ENCODE measurements around the gene EEFSEC. TPM values are rescaled to one million over a fixed set of nuclear protein-coding genes. Genes with fewer than 3 reads are reported as not detected.

EEFSEC gene
- total RNA-seq, 1 donor from 2014 or later: 16.9 TPM

DNA sequence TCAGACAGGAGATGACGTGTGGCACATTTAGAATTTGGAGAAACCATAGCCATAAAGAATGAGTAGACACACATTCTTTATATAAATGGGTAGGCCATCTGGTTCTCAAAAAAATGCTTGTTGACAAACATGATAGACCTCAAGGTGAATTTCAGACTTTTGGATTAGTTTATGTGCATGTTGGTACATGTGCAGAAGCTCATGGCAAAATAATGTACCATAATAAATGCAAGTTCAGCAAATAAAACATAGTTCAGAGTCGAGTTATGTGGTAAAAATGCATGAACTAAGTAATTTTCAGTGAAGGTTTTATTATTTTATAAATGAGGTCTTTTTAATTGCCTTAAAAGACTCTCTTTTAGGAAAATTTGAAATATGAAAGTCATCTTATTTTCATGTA is 24.6 kb downstream of the EEFSEC start:
- ATAC-seq (ENCODE audit: poor library complexity) (no peak), DNase-seq (no peak)
- intact Hi-C loops (cut with DNase I): no loop called here

DNA sequence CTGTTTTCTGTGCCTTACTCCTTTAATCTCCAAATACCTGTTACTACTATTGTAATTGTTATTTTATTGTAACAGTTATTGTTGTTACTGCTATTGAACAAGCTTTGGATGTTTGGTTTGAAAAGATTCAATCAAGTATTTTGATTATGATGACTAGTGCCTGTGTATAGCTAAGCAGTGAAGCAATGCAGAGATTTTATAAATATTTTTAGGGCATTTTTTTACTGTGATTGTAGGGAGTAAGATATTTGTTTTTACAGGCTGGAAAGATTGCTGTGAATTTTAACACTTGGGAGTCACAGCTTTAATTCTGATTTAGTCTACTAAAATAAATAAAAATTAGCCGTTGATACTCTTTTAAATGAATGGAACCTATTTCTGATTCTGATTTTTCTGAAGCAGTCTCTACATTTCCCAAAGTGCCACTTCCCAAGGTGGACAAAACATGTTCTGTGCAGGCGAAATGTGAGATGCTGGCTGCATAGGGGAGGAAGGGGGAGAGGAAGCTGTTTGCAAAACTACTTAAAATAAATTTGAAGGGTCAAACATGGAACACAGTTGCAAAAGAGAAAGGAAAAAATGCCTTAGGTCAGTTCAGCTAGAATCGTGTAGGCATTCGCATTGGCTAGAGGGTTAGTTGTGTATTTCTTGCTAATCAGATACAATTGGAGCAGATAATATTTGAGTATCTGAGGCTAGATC is 25.7 kb downstream of the EEFSEC start:
- ATAC-seq (ENCODE audit: poor library complexity): no peak
- intact Hi-C loops (cut with DNase I): no loop called here
- DNase-seq: no peak

DNA sequence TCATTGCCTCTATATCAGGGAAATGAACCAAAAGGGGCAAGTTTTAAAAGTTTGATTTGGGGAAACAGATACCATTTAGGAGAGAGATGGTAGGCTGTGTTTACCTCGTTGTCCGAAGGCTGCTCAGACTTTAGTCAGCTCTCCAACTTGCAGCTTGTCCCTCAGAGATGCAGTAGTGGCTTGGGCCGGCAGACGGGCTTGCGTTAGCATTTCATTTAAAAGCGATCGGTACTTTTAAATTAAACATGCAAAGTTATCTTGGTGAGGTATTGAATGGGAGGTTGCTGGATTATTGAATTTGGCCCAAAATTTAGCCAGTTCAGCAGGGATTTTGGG is 26.2 kb downstream of the EEFSEC start:
- intact Hi-C loops (cut with DNase I): no loop called here
- ATAC-seq (ENCODE audit: poor library complexity): no peak
- DNase-seq: no peak

DNA sequence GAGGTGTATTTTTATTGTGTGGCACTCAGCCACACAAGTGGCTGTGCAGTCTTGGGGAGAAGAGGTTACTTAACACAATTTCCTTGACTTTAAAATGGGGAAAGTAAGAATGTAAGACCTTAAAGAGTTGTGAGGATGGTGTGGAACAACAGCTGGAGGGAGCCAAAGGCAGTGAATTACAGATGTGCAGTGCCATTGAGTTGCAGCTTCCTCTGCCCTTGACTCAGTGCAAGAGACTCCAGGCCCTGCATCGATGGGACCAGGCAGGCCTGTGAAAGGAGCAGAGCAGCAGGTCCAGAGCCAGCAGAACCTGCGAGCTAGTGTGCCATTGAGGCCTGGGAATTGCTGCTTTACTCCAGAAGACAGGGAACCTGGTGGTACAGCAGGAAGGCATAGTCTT is 27.2 kb downstream of the EEFSEC start:
- DNase-seq (no peak), ATAC-seq (ENCODE audit: poor library complexity) (peak; percentile 34)
- intact Hi-C loops (cut with DNase I): no loop called here

DNA sequence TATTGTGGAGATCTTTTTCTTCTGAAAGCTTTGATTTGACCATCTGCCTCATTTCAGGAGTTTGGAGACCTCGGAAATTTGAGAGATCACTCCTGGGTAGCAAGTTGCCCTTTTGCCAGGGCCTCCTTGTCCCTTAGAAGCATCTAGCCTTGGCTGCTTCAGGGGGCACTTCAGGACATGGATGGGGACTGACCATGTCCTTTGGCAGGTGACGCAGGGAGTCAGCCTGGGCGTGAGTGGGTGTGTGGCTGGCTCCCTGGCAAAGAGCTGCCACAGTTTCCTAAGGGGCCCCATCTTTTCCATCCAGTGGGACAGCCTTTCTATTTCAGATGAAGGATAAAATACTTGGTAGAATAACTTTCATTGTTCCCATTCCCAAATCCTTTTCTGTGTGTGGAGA is 27.6 kb downstream of the EEFSEC start:
- intact Hi-C loops (cut with DNase I): no loop called here
- ATAC-seq (ENCODE audit: poor library complexity) (peak; percentile 49), DNase-seq (no peak)

DNA sequence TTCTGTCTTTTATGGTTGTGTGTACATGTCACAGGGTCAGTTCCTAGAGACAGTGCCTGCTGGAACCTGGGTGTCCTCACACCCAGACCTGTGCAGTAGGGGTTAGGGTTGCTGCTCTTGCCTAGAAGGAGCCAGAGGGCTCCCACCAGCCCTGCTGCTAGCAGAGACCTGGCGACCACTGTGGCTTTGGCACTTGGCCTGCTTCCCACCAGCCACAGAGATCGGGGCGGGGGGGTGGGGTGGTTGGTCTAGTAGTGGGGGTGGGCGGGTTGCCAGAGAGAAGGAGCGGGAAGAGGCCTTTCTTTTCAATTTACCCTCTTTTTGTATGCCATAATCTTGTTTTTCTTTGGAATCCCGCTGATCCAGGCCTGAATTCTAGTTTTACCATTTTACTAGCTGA is 29.4 kb downstream of the EEFSEC start:
- intact Hi-C loops (cut with DNase I): no loop called here
- ATAC-seq (ENCODE audit: poor library complexity): no peak
- no peak for DNase-seq

DNA sequence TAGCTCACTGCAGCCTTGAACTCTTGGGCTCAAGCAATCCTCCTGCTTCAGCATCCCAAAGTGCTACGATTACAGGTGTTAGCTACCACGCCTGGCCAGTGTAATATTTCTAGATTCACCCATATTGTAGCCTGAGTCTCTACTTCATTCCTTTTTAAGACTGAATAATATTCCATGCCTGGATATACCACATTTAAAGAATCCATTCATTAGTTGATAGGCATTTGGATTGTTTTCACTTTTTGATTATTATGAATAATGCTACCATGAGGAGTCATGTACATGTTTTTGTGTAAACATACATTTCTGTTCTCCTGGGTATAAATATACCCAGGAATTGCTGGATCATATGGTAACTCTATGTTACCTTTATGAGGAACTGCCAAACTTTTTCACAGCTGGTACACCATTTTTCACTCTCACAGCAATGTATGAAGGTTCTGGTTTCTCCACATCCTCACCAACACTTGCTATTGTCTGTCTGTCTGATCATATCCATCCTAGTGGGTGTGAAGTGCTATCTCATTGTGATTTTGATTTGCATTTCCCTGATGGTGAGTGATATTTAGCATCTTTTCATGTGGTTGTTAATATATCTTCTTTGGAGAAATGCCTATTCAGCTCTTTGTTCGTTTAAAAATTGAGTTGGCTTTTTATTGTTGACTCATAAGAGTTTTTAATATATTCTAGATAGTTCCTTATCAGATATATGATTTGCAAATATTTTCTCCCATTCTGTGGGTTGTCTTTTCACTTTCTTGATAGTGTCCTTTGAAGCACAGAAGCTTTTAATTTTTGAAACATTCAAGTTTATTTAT is 32.6 kb downstream of the EEFSEC start:
- no peak for ATAC-seq (ENCODE audit: poor library complexity)
- intact Hi-C loops (cut with DNase I): no loop called here
- DNase-seq: no peak

DNA sequence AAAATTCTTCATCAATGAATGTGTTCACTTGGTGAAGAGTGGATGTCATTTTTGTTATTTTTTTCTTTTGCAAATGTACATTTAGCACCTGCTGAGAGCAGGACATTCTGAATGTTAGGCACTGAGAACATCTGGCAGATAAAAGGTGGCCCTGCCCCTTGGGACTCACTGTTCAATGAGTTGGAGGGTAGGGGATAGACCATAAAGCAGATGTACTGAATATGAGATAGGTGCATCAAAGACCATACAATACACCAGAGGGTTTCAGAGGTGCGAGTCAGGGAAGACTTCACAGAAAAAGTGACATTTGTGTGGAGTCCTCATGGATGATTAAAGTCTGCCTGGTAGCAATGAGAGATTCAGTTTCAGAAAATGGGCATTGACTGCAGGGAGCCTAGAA is 34.2 kb downstream of the EEFSEC start:
- ATAC-seq (ENCODE audit: poor library complexity) (no peak), DNase-seq (no peak)
- intact Hi-C loops (cut with DNase I): no loop called here

DNA sequence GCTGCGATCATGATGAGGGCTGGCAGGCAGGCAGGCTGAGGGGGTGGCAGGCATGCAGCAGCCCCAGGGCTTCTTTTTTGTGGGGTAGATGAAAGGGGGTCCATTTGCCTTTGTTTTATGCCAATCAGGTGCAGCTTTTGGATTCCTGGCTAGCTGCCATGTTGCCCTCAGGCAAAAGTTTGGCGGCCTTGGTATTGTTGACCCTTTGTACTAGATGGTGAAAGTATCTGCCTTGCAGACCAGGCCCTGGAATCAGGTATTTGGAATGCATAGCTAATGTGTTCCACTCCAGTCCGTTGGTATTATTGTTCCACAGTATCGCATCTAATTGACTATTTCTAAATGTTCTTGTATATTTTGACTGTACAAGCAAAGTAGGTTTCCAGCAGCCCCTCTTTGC is 35.0 kb downstream of the EEFSEC start:
- ATAC-seq (ENCODE audit: poor library complexity): no peak
- no peak for DNase-seq
- intact Hi-C loops (cut with DNase I): no loop called here

DNA sequence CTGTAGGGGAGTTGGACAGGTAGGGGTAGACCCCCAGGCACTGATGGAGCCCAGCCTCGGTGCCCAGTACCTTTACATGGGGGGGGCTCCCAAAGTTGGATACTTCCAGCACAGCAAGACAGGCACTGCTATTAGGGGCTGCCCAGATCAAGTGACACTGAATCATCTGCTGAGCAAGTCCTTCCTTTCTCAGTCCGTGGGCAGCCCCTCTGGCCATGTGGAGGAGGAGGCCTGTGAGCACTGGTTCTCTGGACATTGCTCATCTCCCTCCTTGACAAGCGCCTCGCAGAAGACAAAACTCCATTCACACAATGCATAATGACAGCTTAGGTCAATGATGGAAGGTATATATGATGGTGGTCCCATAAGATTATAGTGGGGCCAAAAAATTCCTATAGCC is 35.7 kb downstream of the EEFSEC start:
- ATAC-seq (ENCODE audit: poor library complexity) (no peak), DNase-seq (no peak)
- intact Hi-C loops (cut with DNase I): no loop called here

DNA sequence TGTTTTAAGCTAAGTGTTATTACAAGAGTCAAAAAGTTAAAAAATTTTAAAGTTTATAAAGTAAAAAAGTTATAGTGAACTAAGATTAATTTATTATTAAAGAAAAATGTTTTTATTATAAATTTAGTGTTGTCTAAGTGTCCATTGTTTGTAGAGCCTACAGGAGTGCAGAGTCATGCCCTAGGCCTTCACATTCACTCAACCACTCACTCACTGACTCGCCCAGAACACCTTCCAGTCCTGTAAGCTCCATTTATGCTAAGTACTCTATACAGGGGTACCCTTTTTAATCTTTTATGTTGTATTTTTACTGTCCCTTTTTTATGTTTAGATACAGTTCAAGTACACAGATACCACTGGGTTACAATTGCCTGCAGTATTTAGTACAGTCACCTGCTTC is 37.2 kb downstream of the EEFSEC start:
- ATAC-seq (ENCODE audit: poor library complexity) (no peak), DNase-seq (no peak)
- intact Hi-C loops (cut with DNase I): no loop called here

DNA sequence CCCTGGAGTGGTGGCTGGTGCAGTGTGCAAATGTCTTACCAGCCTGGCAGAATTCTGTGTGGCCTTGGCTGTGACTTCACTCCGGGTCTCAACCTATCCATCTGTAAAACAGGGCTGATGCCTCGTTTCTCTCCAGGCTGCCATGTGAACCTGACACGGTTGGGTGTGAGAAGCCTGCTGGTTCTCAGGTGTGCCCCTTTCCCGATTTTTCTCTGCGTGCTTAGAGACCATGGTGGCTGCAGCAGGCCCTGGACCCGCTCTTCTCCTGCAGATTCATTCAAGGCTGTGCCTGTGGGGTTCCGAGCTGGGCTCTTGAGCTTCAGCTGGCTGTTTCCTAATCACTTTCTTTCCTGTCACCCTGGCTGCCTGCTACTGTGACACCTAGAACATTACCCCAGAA is 38.9 kb downstream of the EEFSEC start:
- ATAC-seq (ENCODE audit: poor library complexity) (no peak), DNase-seq (no peak)
- intact Hi-C loops (cut with DNase I): no loop called here

DNA sequence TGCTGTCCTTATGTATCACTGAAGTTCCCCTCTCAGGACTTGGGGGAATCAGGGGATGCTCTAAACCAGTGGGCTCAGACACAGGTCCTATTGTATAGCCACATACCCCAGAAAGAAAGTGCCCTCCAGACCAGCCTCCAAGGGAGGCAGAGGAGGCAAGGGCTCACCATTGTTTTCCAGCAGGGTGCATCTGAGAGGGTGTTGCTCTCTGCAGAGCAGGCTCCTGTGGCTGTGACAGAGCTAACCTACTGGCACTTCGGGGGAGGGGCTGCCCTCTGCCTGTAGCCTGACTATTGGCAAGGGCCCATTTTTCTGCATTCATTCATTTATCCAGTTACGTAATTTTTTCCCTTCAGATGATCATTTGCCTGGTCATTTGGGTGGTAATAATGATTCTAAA is 39.9 kb downstream of the EEFSEC start:
- no peak for ATAC-seq (ENCODE audit: poor library complexity)
- no peak for DNase-seq
- intact Hi-C loops (cut with DNase I): no loop called here

DNA sequence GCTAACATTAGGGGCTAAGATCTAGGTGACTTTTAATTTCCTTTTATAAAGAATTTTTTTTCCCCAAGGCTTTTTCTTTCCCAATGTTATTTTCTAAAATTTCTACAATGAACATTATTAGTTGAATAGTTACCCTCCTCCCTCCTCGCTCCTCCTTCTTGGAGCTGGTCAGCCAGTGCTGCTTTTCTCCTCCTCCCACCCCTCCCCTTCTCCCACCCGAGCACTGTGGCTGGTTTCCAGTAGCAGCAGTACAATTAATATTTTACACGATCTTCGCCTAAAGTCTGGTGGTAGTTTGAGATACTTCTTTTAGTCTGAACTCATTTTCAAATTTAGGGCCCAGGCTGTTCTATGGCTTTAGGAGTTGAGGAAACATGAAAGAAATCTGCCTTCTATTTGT is 41.6 kb downstream of the EEFSEC start:
- DNase-seq (no peak), ATAC-seq (ENCODE audit: poor library complexity) (peak; percentile 86)
- intact Hi-C loops (cut with DNase I): no loop called here

DNA sequence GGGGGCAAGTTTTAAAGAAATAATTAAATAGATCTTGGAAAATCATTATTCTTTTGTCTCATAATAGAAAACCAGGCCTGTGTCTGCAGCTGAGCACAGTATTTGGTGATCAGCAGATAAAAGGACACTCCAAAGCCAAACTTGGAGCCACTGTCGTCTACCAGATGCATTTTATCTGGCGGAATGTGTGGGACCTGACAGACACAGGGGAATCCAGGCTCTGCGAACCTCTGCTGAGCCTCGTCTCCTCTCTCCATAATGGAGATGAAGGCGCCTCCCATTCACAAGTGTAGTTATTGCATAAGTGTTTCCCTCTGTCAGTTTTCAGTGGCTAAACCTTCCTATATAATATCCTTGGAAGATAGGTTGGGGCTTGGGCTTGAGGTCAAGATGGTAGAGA is 42.1 kb downstream of the EEFSEC start:
- no peak for DNase-seq
- peak; percentile 68 for ATAC-seq (ENCODE audit: poor library complexity)
- intact Hi-C loops (cut with DNase I): no loop called here

DNA sequence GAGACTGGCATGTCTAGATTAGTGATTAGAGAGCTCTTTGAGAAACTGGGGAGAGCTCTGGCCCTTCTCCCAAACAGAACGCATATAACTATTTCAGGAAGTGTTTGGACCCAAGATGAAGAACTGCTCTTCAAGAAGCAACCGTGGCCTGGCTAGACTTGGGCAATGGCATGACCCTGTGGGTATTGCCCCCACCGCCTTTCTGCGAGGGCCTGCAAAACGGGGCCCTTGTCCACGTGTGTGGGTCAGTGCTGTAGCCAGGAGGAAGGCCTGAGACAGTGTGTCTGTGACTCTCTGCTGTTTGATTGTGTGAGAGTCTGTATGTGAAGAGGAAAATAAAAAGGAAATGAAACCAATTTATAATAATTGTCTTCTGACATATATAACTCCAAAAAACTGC is 42.5 kb downstream of the EEFSEC start:
- intact Hi-C loops (cut with DNase I): no loop called here
- peak; percentile 7 for ATAC-seq (ENCODE audit: poor library complexity)
- no peak for DNase-seq

DNA sequence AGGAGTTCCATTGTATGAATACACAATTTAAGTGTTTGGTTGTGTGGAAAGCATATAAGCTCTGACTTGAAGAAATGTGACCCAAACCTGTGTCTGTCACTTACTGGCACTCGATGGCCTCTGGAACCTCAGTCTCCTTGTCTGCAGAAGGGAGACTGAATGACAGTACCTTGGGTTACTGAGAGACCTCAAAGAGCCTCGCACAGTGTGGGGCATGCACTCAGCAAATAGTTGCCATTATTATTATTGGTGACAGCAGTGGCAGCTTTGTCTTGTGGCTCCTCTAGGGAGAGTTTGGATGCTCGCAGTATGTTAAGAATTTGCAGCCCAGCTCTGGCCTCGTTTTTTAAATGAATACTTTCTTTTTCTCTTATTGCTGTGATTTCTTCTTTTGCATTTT is 43.4 kb downstream of the EEFSEC start:
- DNase-seq: no peak

DNA sequence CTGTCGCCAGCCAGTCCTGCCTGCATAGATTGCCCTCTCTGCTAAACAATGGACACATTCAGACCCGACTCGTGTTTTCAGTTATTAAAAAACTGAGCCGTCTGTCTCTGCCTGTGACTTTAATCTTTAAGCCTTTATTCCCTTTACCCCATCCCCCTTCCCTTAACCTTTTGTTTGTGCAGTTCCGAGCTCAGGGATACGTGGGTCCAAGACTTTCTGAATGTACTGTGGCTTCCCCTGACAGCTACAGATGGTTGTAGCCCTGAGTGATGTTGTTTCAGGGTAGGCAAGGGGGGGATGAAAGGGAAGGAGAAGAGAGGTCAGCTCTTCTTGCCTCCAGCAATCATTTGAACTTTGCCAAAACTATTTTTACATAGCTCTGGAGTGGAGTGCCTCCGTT is 44.6 kb downstream of the EEFSEC start:
- intact Hi-C loops (cut with DNase I): no loop called here
- no peak for DNase-seq
- no peak for ATAC-seq (ENCODE audit: poor library complexity)

More for the DNA sequence above, 43.4 kb downstream of the EEFSEC start:
- no peak for ATAC-seq (ENCODE audit: poor library complexity)
- intact Hi-C loops (cut with DNase I): no loop called here

DNA sequence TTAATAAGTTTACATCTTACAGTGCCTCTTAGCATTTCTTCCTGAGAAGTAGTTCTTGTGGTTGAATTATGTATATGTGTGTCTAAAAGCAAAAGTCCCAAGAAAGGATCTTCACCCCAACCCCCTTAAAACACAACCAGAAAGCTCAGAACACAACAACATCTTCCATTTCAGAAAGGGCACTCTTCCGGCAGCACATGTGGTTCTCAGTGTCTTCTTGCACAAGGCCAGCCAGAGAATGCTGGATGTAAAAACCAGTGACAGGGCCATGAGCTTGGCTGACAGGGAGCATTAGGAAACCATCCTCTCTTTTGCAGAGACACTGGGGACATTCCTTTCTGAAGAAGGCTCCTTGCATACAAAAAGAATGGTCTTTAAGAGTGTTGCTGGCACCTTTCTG is 45.0 kb downstream of the EEFSEC start:
- intact Hi-C loops (cut with DNase I): no loop called here
- ATAC-seq (ENCODE audit: poor library complexity) (no peak), DNase-seq (no peak)

DNA sequence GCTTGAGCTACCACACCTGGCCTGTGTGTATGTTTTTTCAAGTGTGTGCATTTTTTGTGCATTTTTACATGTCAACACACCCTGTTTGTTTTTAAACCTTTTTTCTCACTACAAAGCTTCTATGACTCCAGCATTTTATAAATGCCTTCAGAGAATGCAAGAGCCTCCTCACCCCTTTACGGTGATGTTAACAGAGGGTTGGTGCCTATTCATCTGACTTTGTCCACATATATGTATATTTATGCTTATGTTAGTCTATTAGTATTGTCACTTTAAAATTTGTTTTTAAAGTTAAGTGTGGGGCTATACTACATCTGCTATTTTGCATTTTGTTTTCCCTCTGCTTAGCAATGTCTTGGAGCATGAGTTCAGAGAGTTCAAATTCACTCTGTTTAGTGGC is 45.8 kb downstream of the EEFSEC start:
- no peak for DNase-seq
- intact Hi-C loops (cut with DNase I): no loop called here
- ATAC-seq (ENCODE audit: poor library complexity): no peak
